Femur (tissue), 1 donor: ENCODE measurements around the gene GAST.
"Not testable (repeated sequence)": the region's sequence is repeated elsewhere in the genome, so short reads cannot be mapped to it uniquely, and the experiment has no call there.

ENCODE experiments used
- DNase-seq: peaks from one replicate; pipeline ENCODE4 v3.0.0-alpha.2; 2017

GAST gene

GRCh38 chr17:41711669-41712400, at the start of gene GAST:
GAST (plus strand) TSS chr17:41712331; CDS start chr17:41715437, 3,106 bp downstream.
- no peak for DNase-seq

GRCh38 chr17:41663451-41664171, 48.5 kb upstream of the GAST start:
- DNase-seq, result no peak

DNA sequence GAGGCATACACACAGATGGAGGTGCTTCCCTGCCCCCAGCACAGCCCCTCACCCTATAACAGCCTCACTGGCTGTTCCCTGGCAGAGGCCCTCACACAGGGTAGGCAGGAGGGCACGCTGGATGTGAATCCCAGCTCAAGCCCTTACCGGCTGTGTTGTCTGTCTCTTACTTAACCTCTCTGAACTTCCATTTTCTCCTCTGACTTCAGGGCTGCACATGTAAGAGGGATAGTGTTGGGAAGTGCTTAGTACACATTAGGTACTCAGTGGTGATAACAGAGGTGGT, 48.0 kb upstream of the GAST start:
- no peak for DNase-seq

DNA sequence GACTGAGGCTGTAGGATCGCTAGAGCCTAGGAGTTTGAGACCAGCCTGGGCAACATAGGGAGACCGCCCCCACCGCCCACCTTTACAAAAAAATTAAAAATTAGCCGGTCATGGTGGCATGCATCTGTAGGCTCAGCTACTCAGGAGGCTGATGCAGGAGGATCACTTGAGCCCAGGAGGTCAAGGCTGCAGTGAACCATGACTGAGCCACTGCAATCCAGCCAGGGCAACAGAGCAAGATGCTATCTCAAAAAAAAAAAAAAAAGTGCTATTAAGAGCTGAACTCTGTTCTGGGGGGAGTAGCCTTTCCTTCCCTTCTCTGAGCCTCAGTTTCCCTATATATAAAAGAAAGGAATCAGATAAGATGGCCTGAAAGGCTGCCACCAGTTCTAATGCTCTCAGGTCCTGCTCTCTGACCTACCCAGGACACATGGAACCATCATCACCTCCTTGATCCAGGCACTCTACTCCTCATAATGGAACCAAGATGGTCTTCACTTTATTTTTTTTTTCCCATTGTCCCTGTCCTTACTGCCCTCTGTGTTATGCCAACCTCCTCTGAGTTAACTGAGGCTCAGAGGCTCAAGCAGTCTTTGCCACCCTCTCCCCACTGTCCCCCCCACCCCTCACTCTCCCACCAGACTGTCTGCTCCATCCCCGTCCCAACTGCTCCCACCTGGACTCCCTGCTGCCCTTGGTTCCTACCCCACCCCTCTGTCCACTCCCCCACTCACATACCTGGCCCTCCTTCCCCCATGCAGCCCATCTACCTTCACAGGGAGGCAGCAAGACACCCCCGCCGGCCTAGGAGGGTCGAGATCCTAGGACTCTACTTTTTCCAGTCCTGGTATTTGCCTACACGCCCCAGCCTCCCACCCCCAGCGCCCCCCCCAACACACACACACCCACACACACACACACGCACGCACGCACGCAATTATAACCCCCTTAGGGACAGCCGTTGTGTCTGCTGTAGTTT, 47.3 kb upstream of the GAST start:
- DNase-seq, result no peak

- peak; percentile 91 for DNase-seq
Measured at GRCh38 chr17:41665566-41666236, 46.4 kb upstream of the GAST start.

DNA sequence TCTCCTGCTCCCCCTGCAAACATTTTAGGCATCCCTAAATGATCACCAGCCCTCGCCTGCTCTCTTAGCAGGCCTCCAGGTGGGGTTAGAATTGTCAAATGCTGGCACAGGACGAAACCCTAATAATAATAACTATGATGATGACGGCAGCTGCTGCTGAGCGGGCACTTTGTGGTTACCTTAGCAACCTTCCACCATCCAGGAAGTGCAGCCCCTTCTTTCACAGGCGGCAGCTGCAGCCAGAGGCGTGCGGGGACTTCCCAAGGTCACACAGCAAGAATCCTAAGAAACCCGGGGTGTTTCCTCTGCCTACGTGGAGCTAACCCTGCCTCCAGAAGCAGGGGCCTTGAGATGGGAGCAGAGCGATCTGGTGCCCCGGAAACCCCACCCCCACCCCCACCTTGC, 45.9 kb upstream of the GAST start:
- DNase-seq, result peak; percentile 71

DNA sequence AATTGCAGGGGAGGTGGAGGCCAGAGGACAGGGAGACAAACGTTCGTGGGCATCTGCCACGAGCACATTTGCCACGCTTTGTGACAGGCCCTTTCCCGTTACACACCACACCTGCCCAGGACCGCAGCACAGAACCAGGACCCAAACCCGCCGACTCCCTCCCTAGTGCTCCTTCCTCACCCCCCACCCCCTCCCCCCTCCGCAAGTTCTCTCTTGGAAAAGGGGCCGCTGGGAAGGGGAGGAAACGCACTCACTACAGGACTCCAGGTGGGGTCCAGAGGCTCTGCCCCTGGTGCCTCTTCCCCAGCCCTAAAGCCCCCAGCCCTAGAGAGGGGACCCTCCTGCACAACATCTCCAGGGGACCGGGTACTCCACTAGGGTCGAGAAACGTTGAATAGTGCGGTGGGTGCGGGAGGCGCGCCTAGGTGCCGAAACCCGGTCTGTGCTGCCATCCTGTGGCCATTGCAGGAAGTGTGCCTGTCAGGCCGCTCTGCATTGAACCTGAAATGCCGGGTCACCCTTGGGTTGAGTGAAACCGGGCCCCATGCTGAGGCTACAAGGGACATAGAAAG, 45.3 kb upstream of the GAST start:
- DNase-seq, result peak; percentile 89

DNA sequence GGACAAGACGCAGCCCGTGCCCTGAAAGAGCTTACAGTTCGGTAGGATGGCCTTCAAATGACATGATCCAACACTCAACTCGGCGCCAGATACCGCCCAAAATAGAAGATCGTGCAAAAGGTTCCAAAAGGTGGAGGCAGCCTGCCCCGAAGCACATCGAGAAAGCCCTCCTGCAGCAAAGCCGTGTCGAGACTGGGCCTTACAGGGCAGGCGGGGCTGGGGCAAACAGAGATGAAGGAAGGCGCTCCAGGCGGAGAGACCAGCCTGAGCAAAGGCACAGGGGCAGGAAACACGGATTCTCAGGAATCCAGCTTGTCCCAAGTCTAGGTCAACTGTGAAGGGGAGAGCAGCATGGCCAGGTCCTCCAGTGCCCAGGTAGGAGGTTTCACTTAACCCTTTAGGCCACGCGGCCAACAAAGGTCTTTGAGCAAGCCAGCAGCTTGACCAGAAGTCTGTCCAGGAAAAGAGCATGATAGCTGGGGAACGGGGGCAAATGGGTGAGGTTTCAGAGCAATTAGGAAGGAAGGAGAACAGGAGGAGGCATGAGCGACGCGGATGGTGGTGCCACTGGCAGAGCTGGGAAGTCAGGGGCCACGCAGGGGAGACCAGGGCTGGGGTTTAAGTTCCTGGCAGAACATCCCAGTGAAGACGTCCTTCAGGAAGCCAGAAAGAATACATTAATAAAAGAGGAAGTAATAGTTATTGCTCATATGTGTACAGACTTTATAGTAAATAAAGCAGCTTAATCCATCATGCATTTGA, 44.7 kb upstream of the GAST start:
- no peak for DNase-seq

DNA sequence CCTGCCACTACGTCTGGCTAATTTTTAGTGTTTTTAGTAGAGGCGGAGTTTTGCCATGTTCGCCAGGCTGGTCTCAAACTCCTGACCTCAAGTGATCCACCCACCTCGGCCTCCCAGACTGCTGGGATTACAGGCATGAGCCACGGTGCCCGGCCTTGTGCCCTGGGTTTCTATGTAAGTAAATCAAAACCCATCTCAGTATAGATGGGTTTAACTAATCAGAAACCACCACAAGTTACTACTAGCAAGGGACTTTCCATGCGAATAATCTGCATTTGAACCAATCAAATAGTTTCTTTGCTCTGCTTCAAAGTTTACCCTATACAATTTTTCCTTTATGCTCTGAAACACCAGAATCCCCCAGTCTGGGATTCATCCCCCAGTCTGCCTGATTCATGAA, 40.0 kb upstream of the GAST start:
- no peak for DNase-seq

DNA sequence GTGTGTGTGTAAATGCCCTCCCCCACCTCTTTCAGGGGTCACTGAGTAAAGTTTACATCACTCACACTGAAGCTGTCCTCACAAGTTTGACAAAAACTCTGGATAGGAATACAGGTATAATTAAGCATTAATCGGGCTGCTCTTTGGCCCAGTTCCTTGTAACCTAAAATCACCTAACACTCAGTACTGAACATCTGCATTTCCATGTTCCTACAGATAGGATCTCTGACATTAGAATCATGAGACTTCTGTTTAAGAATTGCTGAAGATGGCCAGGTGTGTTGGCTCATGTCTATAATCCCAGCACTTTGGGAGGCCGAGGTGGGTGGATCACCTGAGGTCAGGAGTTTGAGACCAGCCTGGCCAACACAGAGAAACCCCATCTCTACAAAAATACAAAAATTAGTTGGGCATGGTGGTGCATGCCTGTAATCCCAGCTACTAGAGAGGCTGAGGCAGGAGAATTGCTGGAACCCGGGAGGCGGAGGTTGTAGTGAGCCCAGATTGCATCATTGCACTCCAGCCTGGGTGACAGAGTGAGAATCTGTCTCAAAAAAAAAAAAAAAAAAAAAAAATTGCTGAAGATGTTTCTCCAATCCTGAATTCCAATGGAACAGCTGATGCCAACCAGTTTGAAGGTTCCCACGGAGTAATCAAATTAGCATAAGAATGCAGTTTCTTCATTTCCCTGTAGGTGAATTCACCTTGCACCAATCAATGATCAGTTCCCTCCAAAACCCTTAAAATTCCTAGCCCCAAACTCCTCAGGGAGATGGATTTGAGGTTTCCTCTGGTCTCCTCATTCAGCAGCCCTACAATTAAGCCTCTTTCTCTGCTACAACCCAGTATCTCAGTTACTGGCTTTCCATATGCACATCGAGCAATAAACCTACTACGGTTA, 36.7 kb upstream of the GAST start:
- not testable (repeated sequence) for DNase-seq

DNA sequence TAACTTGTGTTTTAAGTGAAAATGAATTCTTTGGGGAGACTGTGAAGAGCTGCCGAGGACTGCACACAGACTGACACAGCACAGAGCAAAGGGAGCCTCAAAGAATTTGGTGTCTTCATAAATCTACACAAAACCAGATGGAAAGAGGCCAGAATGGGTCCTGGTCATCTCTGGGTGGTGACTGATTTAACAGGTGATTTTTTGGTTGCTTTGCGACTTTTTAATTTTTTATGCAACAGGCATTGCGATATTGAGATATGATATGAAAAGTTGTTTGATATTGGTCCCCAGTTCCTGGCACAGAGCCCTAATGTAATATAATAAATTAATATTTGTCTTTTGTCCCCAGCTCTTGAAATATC, 36.1 kb upstream of the GAST start:
- no peak for DNase-seq

- DNase-seq, result no peak
Measured at GRCh38 chr17:41678411-41678906, 33.7 kb upstream of the GAST start.

GRCh38 chr17:41678907-41679739, 33.0 kb upstream of the GAST start:
- DNase-seq, result no peak

DNA sequence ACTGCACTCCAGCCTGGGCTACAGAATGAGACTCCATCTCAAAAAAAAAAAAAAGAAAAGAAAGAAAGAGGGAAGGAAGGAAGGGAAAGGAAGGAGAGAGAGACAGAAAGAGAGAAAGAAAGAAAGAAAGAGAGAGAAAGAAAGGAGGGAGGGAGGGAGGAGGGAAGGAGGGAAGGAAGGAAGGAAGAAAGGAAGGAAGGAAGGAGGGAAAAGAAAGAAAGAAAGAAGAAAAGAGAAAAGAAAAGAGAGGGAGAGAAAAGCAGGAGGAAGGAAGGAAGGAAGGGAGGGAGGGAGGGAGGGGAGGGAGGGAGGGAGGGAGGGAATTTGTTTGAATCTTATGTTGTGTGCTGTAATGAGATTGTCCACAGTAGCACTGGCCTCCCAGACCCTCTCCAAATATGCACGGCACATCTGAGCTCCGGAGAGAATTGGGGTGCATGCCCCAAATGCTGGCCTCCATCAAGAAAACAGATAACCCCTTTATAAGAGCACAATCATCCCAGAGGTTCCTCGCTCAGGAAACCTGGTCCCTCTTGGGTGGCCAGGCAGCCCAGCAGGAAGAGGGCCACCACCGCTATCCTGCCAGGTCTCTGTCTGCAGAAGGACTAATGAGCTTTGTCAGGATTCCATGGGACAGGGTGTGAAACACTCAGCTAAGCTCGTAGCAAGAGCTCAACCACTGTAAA, 32.2 kb upstream of the GAST start:
- DNase-seq, result no peak

GRCh38 chr17:41680426-41681040, 31.6 kb upstream of the GAST start:
- DNase-seq, result no peak

- no peak for DNase-seq
Measured at GRCh38 chr17:41681776-41682175, 30.4 kb upstream of the GAST start.

DNA sequence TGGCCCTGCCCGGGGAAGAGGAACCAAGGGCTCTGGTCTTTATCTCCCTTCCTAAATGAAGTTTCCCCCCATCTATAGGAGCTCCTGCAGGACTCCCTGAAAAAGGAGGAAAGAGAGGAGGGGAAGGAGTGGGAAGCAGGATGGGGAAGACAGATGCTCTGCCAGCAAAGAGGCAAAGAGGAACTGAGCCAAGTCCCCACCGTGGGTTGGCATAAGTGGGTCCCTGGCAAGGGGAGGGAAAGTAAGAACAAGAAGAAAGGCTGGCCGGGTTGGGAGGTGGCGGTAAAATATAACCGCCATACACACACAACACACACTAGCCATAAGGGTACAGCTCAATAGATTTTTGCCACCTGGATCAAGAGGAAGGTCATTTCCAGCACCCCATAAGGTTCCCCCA, 29.5 kb upstream of the GAST start:
- DNase-seq, result no peak

DNA sequence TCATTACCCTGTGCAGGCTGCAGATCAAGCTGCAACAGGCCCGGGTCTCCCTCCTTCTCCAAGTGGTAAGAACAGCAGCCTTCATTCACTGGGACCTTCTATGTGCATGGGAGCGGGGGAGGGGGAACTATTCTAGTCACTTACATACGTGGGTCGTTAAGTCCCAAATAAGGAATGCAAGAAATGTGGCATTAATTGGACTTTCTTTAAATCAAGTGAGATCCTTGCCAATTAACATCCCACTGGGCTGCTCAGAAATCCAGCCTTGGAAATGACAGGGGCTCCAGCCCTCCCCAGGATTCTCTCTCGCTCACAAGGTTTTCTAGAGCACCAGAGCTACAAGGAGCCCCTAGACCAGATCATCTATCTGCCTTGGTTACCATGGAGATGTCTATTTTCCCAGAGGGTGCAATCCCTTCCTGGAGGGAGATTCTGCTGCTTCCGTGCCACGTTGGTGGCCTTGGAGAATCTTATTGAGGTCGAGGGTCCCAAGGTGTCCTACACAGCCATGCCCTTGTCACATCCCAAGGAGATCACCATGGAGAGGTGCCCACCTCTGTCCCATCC, 28.6 kb upstream of the GAST start:
- no peak for DNase-seq
